Peyer's patch (tissue), 4 donors: ENCODE data around the gene NUP62. TPM values are rescaled to one million over a fixed set of nuclear protein-coding genes. Genes with fewer than 3 reads are reported as not detected.

Source experiments
- DNase-seq, 3 donors: peaks; one replicate each; pipeline ENCODE4 v3.0.0-alpha.2; 2017 to 2019
- H3K27ac ChIP-seq, 4 donors: fragments of 200-600 bp; sonication (generic); one replicate each; pipeline ENCODE4 v1.5.1; 2016 to 2019
- H3K27me3 ChIP-seq, 2 donors: fragments of 200-600 bp; sonication (generic); one replicate each; pipeline ENCODE4 v1.5.1; 2019
- H3K36me3 ChIP-seq, 3 donors: fragments of 200-600 bp; sonication (generic); one replicate each; pipeline ENCODE4 v1.5.1; 2016 to 2019
- H3K4me1 ChIP-seq, 4 donors: fragments of 200-600 bp; sonication (generic); one replicate each; pipeline ENCODE4 v1.5.1; 2016 to 2019
- H3K4me3 ChIP-seq, 4 donors: fragments of 200-600 bp; sonication (generic); 1 replicate in 3 of 4; 2 replicates in 1 of 4; pipeline ENCODE4 v1.5.1; 2016 to 2019; ENCODE audit warnings: mild to moderate bottlenecking in 1 of 4
- H3K9me3 ChIP-seq, 4 donors: fragments of 200-600 bp; sonication (generic); one replicate each; pipeline ENCODE4 v1.5.1; 2016 to 2019; ENCODE audit warnings: mild to moderate bottlenecking in 1 of 4
- POLR2A ChIP-seq, 2 donors: fragments of 450-650 bp; IDR thresholded peaks; one replicate each; pipeline ENCODE4 v1.5.1; 2017; ENCODE audit warnings: antibody characterized with exemption in 2 of 2, mild to moderate bottlenecking in 2 of 2, moderate library complexity in 2 of 2
- total RNA-seq, 4 donors: library from RNA; depleted of rRNA; stranded (reverse); fragments of >200 nt; gene quantifications; one replicate each; pipeline ENCODE4 v1.1.0, GENCODE V29; 2016
- TF ChIP-seq, protein P1 (sequence below), 6 experiments: fragments of 450-650 bp in 4 of 6; fragments of 200-600 bp in 2 of 6; sonication (generic) in 1 of 6; IDR thresholded peaks; one replicate each; pipeline ENCODE4 v1.5.1; 2017 to 2019; ENCODE audit warnings: antibody characterized with exemption in 6 of 6, mild to moderate bottlenecking in 3 of 6, moderate library complexity in 1 of 6

NUP62 gene
- total RNA-seq, 4 donors from 2014 or later: 40.0 to 54.5 (median 46.0) TPM

DNA sequence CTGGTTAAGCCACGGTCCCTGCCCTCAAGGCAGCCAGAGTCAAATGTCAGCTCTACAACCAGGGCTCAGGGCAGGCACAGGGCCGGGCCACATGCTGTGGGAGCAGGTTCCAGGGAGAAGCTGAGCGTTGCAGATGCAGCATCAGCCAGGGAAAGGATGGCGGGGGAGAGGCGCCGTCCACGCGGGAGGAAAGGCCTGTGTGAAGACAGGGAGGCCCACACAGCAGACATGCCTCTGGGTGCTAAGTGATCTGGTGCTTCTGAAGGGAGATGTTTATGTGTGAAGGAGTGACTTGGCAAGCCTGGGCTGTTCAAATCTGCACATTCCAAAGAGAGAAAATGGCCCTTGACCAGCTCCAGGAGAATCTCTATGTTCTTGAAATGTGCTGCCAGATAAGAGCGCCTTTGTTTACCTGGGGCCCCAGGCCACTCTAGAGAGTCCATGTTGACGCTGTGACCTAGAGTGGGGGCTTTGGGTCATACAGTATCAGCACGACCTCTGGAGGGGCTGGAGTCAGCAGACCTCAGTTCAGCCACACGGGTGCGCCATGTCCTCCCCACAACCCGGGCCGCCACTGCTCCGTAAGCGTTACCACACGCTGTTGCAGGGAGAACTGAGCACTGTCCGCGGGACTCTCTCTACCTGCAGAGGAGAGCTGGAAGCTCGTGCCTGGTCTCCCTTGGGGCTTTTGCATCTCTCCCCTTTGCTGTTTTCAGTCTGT lies 16.2 kb downstream of the NUP62 start:
- peaks cover 0 to 53% (median 0%) of the 10 kb centered on the region in 3 donors for H3K36me3 ChIP-seq
- no peak for DNase-seq
- TF ChIP-seq, protein P1, sequence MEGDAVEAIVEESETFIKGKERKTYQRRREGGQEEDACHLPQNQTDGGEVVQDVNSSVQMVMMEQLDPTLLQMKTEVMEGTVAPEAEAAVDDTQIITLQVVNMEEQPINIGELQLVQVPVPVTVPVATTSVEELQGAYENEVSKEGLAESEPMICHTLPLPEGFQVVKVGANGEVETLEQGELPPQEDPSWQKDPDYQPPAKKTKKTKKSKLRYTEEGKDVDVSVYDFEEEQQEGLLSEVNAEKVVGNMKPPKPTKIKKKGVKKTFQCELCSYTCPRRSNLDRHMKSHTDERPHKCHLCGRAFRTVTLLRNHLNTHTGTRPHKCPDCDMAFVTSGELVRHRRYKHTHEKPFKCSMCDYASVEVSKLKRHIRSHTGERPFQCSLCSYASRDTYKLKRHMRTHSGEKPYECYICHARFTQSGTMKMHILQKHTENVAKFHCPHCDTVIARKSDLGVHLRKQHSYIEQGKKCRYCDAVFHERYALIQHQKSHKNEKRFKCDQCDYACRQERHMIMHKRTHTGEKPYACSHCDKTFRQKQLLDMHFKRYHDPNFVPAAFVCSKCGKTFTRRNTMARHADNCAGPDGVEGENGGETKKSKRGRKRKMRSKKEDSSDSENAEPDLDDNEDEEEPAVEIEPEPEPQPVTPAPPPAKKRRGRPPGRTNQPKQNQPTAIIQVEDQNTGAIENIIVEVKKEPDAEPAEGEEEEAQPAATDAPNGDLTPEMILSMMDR (IDR thresholded peaks at IDR 0.05): no peak
- no peak for TF ChIP-seq POLR2A (IDR thresholded peaks at IDR 0.05)
- H3K4me1 ChIP-seq: peaks cover 0 to 5% (median 4%) of the 10 kb centered on the region in 4 donors
- H3K9me3 ChIP-seq: no peaks in the 10 kb centered on the region
- H3K4me3 ChIP-seq: no peak overlapping the region
- H3K27ac ChIP-seq: no peak overlapping the region
- H3K27me3 ChIP-seq: no peaks in the 10 kb centered on the region

- no peaks in the 10 kb centered on the region for H3K27me3 ChIP-seq
- H3K9me3 ChIP-seq: no peaks in the 10 kb centered on the region
- no peak overlapping the region for H3K4me3 ChIP-seq
- peaks cover 0 to 55% (median 0%) of the 10 kb centered on the region in 3 donors for H3K36me3 ChIP-seq
- no peak for DNase-seq
- H3K27ac ChIP-seq: peak overlapping the region in 1 of 4 donors; percentile 53
- H3K4me1 ChIP-seq: peaks cover 0 to 15% (median 5%) of the 10 kb centered on the region in 4 donors
- TF ChIP-seq, protein P1 (IDR thresholded peaks at IDR 0.05): no peak
- TF ChIP-seq POLR2A (IDR thresholded peaks at IDR 0.05): no peak
Measured at GRCh38 chr19:49911381-49912145, 17.7 kb downstream of the NUP62 start.

- H3K4me3 ChIP-seq: no peak overlapping the region
- DNase-seq: no peak
- H3K9me3 ChIP-seq: no peaks in the 10 kb centered on the region
- peaks cover 0 to 48% (median 0%) of the 10 kb centered on the region in 3 donors for H3K36me3 ChIP-seq
- H3K27me3 ChIP-seq: no peaks in the 10 kb centered on the region
- H3K27ac ChIP-seq: peak overlapping the region in 1 of 4 donors; percentile 25
- H3K4me1 ChIP-seq: peaks cover 0 to 15% (median 7%) of the 10 kb centered on the region in 4 donors
- no peak for TF ChIP-seq POLR2A (IDR thresholded peaks at IDR 0.05)
- TF ChIP-seq, protein P1 (IDR thresholded peaks at IDR 0.05): no peak
Measured at GRCh38 chr19:49910179-49910578, 19.1 kb downstream of the NUP62 start.

GRCh38 chr19:49908480-49909420 lies 20.6 kb downstream of the NUP62 start:
- peaks cover 0 to 36% (median 0%) of the 10 kb centered on the region in 3 donors for H3K36me3 ChIP-seq
- TF ChIP-seq POLR2A (IDR thresholded peaks at IDR 0.05): no peak

GRCh38 chr19:49907745-49908446 lies 21.4 kb downstream of the NUP62 start:
- no peaks in the 10 kb centered on the region for H3K27me3 ChIP-seq
- no peaks in the 10 kb centered on the region for H3K9me3 ChIP-seq
- peak overlapping the region in 1 of 4 donors; percentile 3 for H3K27ac ChIP-seq
- no peak overlapping the region for H3K4me3 ChIP-seq
- peaks cover 0 to 15% (median 7%) of the 10 kb centered on the region in 4 donors for H3K4me1 ChIP-seq
- TF ChIP-seq, protein P1 (IDR thresholded peaks at IDR 0.05): no peak
- TF ChIP-seq POLR2A (IDR thresholded peaks at IDR 0.05): no peak
- peak in 1 of 3 donors; percentile 74 for DNase-seq
- peaks cover 0 to 30% (median 0%) of the 10 kb centered on the region in 3 donors for H3K36me3 ChIP-seq

More at GRCh38 chr19:49908480-49909420, 20.6 kb downstream of the NUP62 start:
- no peak for DNase-seq
- Histone ChIP-seq H3K27ac (peak overlapping the region in 1 of 4 donors; percentile 3), H3K27me3 (no peaks in the 10 kb centered on the region), H3K4me1 (peaks cover 0 to 15% (median 7%) of the 10 kb centered on the region in 4 donors), H3K4me3 (no peak overlapping the region), H3K9me3 (no peaks in the 10 kb centered on the region)
